Stomach (tissue), 9 donors: ENCODE measurements around the gene GADL1. TPM values are rescaled to one million over a fixed set of nuclear protein-coding genes. Genes with fewer than 3 reads are reported as not detected.

Source experiments
- DNase-seq, 2 donors: peaks; one replicate each; pipeline versions ENCODE4 v3.0.0 to v3.0.0-alpha.2; 2013 to 2019
- H3K27ac ChIP-seq, 5 donors: fragments of 200-600 bp in 4 of 5; sonication (generic) in 4 of 5; one replicate each; pipeline ENCODE4 v1.5.1; 2013 to 2019; ENCODE audit warnings: mild to moderate bottlenecking in 1 of 5, moderate library complexity in 1 of 5
- H3K27me3 ChIP-seq, 3 donors: fragments of 200-600 bp; sonication (generic); one replicate each; pipeline ENCODE4 v1.5.1; 2017 to 2019; ENCODE audit warnings: mixed run types in 1 of 3
- H3K36me3 ChIP-seq, 4 donors: fragments of 200-600 bp; sonication (generic); 1 replicate in 3 of 4; 2 replicates in 1 of 4; pipeline ENCODE4 v1.5.1; 2016 to 2019
- H3K4me1 ChIP-seq, 4 donors: fragments of 200-600 bp; sonication (generic); one replicate each; pipeline ENCODE4 v1.5.1; 2016 to 2019
- H3K4me3 ChIP-seq, 4 donors: fragments of 200-600 bp; sonication (generic) in 3 of 4; one replicate each; pipeline ENCODE4 v1.5.1; 2016 to 2019; ENCODE audit warnings: mild to moderate bottlenecking in 1 of 4
- H3K9me3 ChIP-seq, 4 donors: fragments of 200-600 bp; sonication (generic); one replicate each; pipeline ENCODE4 v1.5.1; 2016 to 2019
- CTCF ChIP-seq, 7 experiments: fragments of 450-650 bp in 4 of 7; fragments of 200-600 bp in 3 of 7; sonication (generic) in 3 of 7; IDR thresholded peaks; one replicate each; pipeline ENCODE4 v1.5.1; 2016 to 2019; ENCODE audit warnings: antibody characterized with exemption in 7 of 7, control low read depth in 2 of 7, mild to moderate bottlenecking in 1 of 7
- EP300 ChIP-seq: sonication (generic); formaldehyde crosslinking; IDR thresholded peaks from one replicate; pipeline ENCODE4 v1.6.1; 2017; ENCODE audit warnings: antibody characterized with exemption
- POLR2A ChIP-seq, 4 donors: fragments of 450-650 bp; IDR thresholded peaks; one replicate each; pipeline ENCODE4 v1.6.1; 2016; ENCODE audit warnings: antibody characterized with exemption in 4 of 4, control low read depth in 2 of 4, mild to moderate bottlenecking in 1 of 4, moderate library complexity in 1 of 4
- POLR2AphosphoS5 ChIP-seq, 3 donors: sonication (generic); formaldehyde crosslinking; IDR thresholded peaks; one replicate each; pipeline ENCODE4 v1.6.1; 2016; ENCODE audit warnings: antibody characterized with exemption in 3 of 3
- WGBS, 5 donors: extraction: QIAGEN DNeasy Blood & Tissue Kit in 3 of 5; methylation state at CpG; one replicate each; pipeline versions ENCODE4 v1.1.5 to v1.1.7; 2013 to 2018; 5-methylcytosine and 5-hydroxymethylcytosine counted together
- intact Hi-C: fragments of 100-400 bp; cut with DNase I; formaldehyde crosslinking; loops from one replicate; pipeline ENCODE4 v1.15.1; 2023; ENCODE audit warnings: low total_unique reads
- polyA plus RNA-seq, 3 donors: library from polyadenylated mRNA; stranded (reverse); fragments of 200-250 nt; gene quantifications; one replicate each; pipeline ENCODE4 v1.2.3, GENCODE V29; 2013
- total RNA-seq, 5 donors: library from RNA; depleted of rRNA; stranded (reverse); fragments of >200 nt; gene quantifications; one replicate each; pipeline versions ENCODE4 v1.1.0 to v1.2.3, GENCODE V29; 2014 to 2016
- donor health status: healthy with polysubstance abuse.
- donor health status: Bipolar disorder and iron deficiency.
- donor health status: healthy.

GADL1 gene
- total and polyA plus RNA-seq, 8 donors: 0.03 to 0.73 TPM; not detected in 6

- Histone ChIP-seq H3K27ac (no peak overlapping the region), H3K9me3 (no peaks in the 10 kb centered on the region), H3K27me3 (peaks cover 0 to 28% (median 17%) of the 10 kb centered on the region in 3 donors), H3K4me3 (no peak overlapping the region), H3K36me3 (no peaks in the 10 kb centered on the region), H3K4me1 (peaks cover 0 to 13% (median 12%) of the 10 kb centered on the region in 4 donors)
- no peak for TF ChIP-seq POLR2A (IDR thresholded peaks at IDR 0.05)
- TF ChIP-seq EP300: no peak
- TF ChIP-seq CTCF (IDR thresholded peaks at IDR 0.05): no peak
- TF ChIP-seq POLR2AphosphoS5 (IDR thresholded peaks at IDR 0.05): no peak
- WGBS, 5 donors: 77 to 86% (median 80%) methylated on average over 5 of the region's 5 CpGs
- intact Hi-C loops: no loop called here
- no peak for DNase-seq
Measured at GRCh38 chr3:30895329-30895728, 868 bp upstream of the GADL1 start.

GRCh38 chr3:30893678-30894325, 659 bp downstream of the GADL1 start:
- no peaks in the 10 kb centered on the region for H3K36me3 ChIP-seq
- no peaks in the 10 kb centered on the region for H3K9me3 ChIP-seq
- intact Hi-C loops: no loop called here
- peaks cover 0 to 28% (median 17%) of the 10 kb centered on the region in 3 donors for H3K27me3 ChIP-seq
- no peak overlapping the region for H3K27ac ChIP-seq
- peak overlapping the region; percentile 58 to 71 (median 59) for H3K4me3 ChIP-seq
- H3K4me1 ChIP-seq: peaks cover 0 to 13% (median 12%) of the 10 kb centered on the region in 4 donors
- WGBS, 5 donors: 36 to 53% (median 48%) methylated on average over 8 of the region's 8 CpGs
- peak in 1 of 2 donors; percentile 12 for DNase-seq
- no peak for TF ChIP-seq POLR2A (IDR thresholded peaks at IDR 0.05)
- no peak for TF ChIP-seq POLR2AphosphoS5 (IDR thresholded peaks at IDR 0.05)
- no peak for TF ChIP-seq CTCF (IDR thresholded peaks at IDR 0.05)
- no peak for TF ChIP-seq EP300

GRCh38 chr3:30890907-30891306, 3.6 kb downstream of the GADL1 start:
- Histone ChIP-seq H3K9me3 (no peaks in the 10 kb centered on the region), H3K27ac (no peak overlapping the region), H3K4me3 (no peak overlapping the region), H3K4me1 (peaks cover 0 to 13% (median 12%) of the 10 kb centered on the region in 4 donors), H3K36me3 (no peaks in the 10 kb centered on the region), H3K27me3 (peaks cover 0 to 28% (median 17%) of the 10 kb centered on the region in 3 donors)
- no peak for DNase-seq
- TF ChIP-seq CTCF (IDR thresholded peaks at IDR 0.05): no peak
- TF ChIP-seq EP300: no peak
- TF ChIP-seq POLR2AphosphoS5 (IDR thresholded peaks at IDR 0.05): no peak
- no peak for TF ChIP-seq POLR2A (IDR thresholded peaks at IDR 0.05)
- 18 to 48% (median 38%) methylated on average over 1 of the region's 1 CpG for WGBS, 5 donors
- intact Hi-C loops: no loop called here

GRCh38 chr3:30886888-30887287, 7.6 kb downstream of the GADL1 start:
- no peaks in the 10 kb centered on the region for H3K9me3 ChIP-seq
- H3K27me3 ChIP-seq: no peaks in the 10 kb centered on the region
- H3K36me3 ChIP-seq: no peaks in the 10 kb centered on the region
- DNase-seq: no peak
- H3K4me1 ChIP-seq: no peaks in the 10 kb centered on the region
- no peak overlapping the region for H3K4me3 ChIP-seq
- no peak for TF ChIP-seq CTCF (IDR thresholded peaks at IDR 0.05)
- no peak for TF ChIP-seq EP300
- TF ChIP-seq POLR2AphosphoS5 (IDR thresholded peaks at IDR 0.05): no peak
- no peak for TF ChIP-seq POLR2A (IDR thresholded peaks at IDR 0.05)
- intact Hi-C loops: no loop called here
- 50 to 70% (median 63%) methylated on average over 2 of the region's 2 CpGs for WGBS, 5 donors
- H3K27ac ChIP-seq: no peak overlapping the region
